HEK293 (cell line): ENCODE data around the gene MTLN.

Experiments
- AEBP2 ChIP-seq: fragments of 450-650 bp; formaldehyde crosslinking; IDR thresholded peaks from 2 replicates; pipeline ENCODE4 v1.5.1; 2016; ENCODE audit warnings: missing biosample characterization, missing genetic modification characterization, borderline replicate concordance
- CTCF ChIP-seq: fragments of 450-650 bp; formaldehyde crosslinking; IDR thresholded peaks from 2 replicates; pipeline ENCODE4 v1.5.1; 2016; ENCODE audit warnings: missing biosample characterization, missing genetic modification characterization
- TCF7L2 ChIP-seq: IDR thresholded peaks from 2 replicates; pipeline ENCODE4 v1.6.1; 2011; ENCODE audit warnings: low read depth, mild to moderate bottlenecking, inconsistent platforms, low read length, moderate library complexity, borderline replicate concordance
- ZBTB1 ChIP-seq: fragments of 450-650 bp; formaldehyde crosslinking; IDR thresholded peaks from 2 replicates; pipeline ENCODE4 v1.5.1; 2016; ENCODE audit warnings: missing biosample characterization, missing genetic modification characterization
- ZNF10 ChIP-seq: fragments of 450-650 bp; formaldehyde crosslinking; IDR thresholded peaks from 2 replicates; pipeline ENCODE4 v1.5.1; 2017; ENCODE audit warnings: missing biosample characterization, missing genetic modification characterization
- ZNF274 ChIP-seq, 2 experiments: fragments of 200-500 bp in 1 of 2; fragments of 450-650 bp in 1 of 2; sonication (Bioruptor generic) in 1 of 2; formaldehyde crosslinking in 1 of 2; IDR thresholded peaks; 2 replicates each; pipeline versions ENCODE4 v1.5.1 to v1.6.1; 2014 to 2016; ENCODE audit warnings: borderline replicate concordance in 1 of 2, inconsistent platforms in 1 of 2, low read length in 1 of 2, missing biosample characterization in 1 of 2, missing genetic modification characterization in 1 of 2
- ZNF302 ChIP-seq: fragments of 450-650 bp; formaldehyde crosslinking; IDR thresholded peaks from 2 replicates; pipeline ENCODE4 v1.5.1; 2016; ENCODE audit warnings: missing biosample characterization, missing genetic modification characterization, low read depth
- ZNF391 ChIP-seq: fragments of 450-650 bp; formaldehyde crosslinking; IDR thresholded peaks from 2 replicates; pipeline ENCODE4 v1.5.1; 2016; ENCODE audit warnings: low read depth, missing biosample characterization, missing genetic modification characterization, borderline replicate concordance
- ZNF521 ChIP-seq: fragments of 450-650 bp; formaldehyde crosslinking; IDR thresholded peaks from 2 replicates; pipeline ENCODE4 v1.5.1; 2017; ENCODE audit warnings: missing biosample characterization, mild to moderate bottlenecking, missing genetic modification characterization
- ZNF707 ChIP-seq: fragments of 450-650 bp; formaldehyde crosslinking; IDR thresholded peaks from 2 replicates; pipeline ENCODE4 v1.5.1; 2016; ENCODE audit warnings: missing biosample characterization, missing genetic modification characterization
- ZNF747 ChIP-seq: fragments of 450-650 bp; formaldehyde crosslinking; IDR thresholded peaks from 2 replicates; pipeline ENCODE4 v1.5.1; 2016; ENCODE audit warnings: missing biosample characterization, missing genetic modification characterization
- TF ChIP-seq, protein P1 (sequence below): fragments of 450-650 bp; formaldehyde crosslinking; IDR thresholded peaks from 2 replicates; pipeline ENCODE4; 2016; ENCODE audit warnings: missing biosample characterization, missing genetic modification characterization

- TF ChIP-seq CTCF (no peak), ZNF391 (no peak), ZNF747 (tag by site-specific recombination) (no peak), ZNF707 (no peak), ZNF302 (tag by site-specific recombination) (no peak), ZNF274 (IDR thresholded peaks at IDR 0.05; ENCODE audit: low read length) (no peak), ZNF274 (tag by site-specific recombination; IDR thresholded peaks at IDR 0.05; ENCODE audit: borderline replicate concordance) (no peak), AEBP2 (tag by site-specific recombination) (no peak), TCF7L2 (no peak), ZNF521 (tag by site-specific recombination) (no peak), ZNF10 (no peak), ZBTB1 (tag by site-specific recombination) (no peak)
- TF ChIP-seq, protein P1, sequence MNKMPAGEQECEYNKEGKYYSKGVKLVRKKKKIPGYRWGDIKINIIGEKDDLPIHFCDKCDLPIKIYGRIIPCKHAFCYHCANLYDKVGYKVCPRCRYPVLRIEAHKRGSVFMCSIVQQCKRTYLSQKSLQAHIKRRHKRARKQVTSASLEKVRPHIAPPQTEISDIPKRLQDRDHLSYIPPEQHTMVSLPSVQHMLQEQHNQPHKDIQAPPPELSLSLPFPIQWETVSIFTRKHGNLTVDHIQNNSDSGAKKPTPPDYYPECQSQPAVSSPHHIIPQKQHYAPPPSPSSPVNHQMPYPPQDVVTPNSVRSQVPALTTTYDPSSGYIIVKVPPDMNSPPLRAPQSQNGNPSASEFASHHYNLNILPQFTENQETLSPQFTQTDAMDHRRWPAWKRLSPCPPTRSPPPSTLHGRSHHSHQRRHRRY (tag by site-specific recombination): no peak
Measured at GRCh38 chr2:110215566-110216158, 3.3 kb upstream of the MTLN start.
